Vagina (tissue), 2 donors: ENCODE measurements around the gene MYB.

Source experiments
- CTCF ChIP-seq, 3 experiments: fragments of 450-650 bp in 2 of 3; fragments of 200-600 bp in 1 of 3; sonication (generic) in 1 of 3; IDR thresholded peaks; one replicate each; pipeline ENCODE4 v1.5.1; 2017 to 2019; ENCODE audit warnings: antibody characterized with exemption in 3 of 3, mild to moderate bottlenecking in 2 of 3, moderate library complexity in 2 of 3
- POLR2AphosphoS5 ChIP-seq, 2 donors: sonication (generic); formaldehyde crosslinking; IDR thresholded peaks; one replicate each; pipeline ENCODE4 v1.9.0; 2017; ENCODE audit warnings: antibody characterized with exemption in 2 of 2, mild to moderate bottlenecking in 2 of 2, low read depth in 1 of 2; ENCODE audit not compliant: insufficient read depth in 1 of 2

GRCh38 chr6:135250751-135251497, 69.8 kb downstream of the MYB start:
- TF ChIP-seq CTCF (IDR thresholded peaks at IDR 0.05), result no peak
- no peak for TF ChIP-seq POLR2AphosphoS5 (IDR thresholded peaks at IDR 0.05; ENCODE audit: insufficient read depth in 1 of 2, low read depth in 1 of 2)
